Right renal cortex interstitium (tissue), 3 donors: ENCODE measurements around the gene PIK3R4. TPM values are rescaled to one million over a fixed set of nuclear protein-coding genes. Genes with fewer than 3 reads are reported as not detected.
A peak's percentile ranks its signal among the peaks of the same experiment; 100 is the strongest.

ENCODE experiments used
- DNase-seq, 3 donors: peaks; one replicate each; pipeline ENCODE4 v3.0.0-alpha.2; 2013; ENCODE audit warnings: low read depth in 3 of 3, low spot score in 2 of 3
- polyA plus RNA-seq, 3 donors: library from polyadenylated mRNA; unstranded; fragments of 120-200 nt; gene quantifications; one replicate each; pipeline ENCODE4 v1.2.1, GENCODE V29; 2013; ENCODE audit not compliant: insufficient read length in 3 of 3

Gene PIK3R4
- polyA plus RNA-seq, 3 donors: 48.2 to 51.5 (median 50.3) TPM

- DNase-seq: no peak
Observed at GRCh38 chr3:130692455-130692854, 54.2 kb downstream of the PIK3R4 start.

GRCh38 chr3:130688697-130689470 is 57.7 kb downstream of the PIK3R4 start:
- no peak for DNase-seq

GRCh38 chr3:130688015-130688688 is 58.5 kb downstream of the PIK3R4 start:
- DNase-seq: no peak

- no peak for DNase-seq
Observed at GRCh38 chr3:130687327-130687726, 59.3 kb downstream of the PIK3R4 start.

GRCh38 chr3:130686833-130687232 is 59.8 kb downstream of the PIK3R4 start:
- DNase-seq: no peak

- DNase-seq: no peak
Observed at GRCh38 chr3:130682131-130682530, 64.5 kb downstream of the PIK3R4 start.

- no peak for DNase-seq
Observed at GRCh38 chr3:130679218-130679617, 67.4 kb downstream of the PIK3R4 start.

- DNase-seq: no peak
Observed at GRCh38 chr3:130677343-130677742, 69.3 kb downstream of the PIK3R4 start.

GRCh38 chr3:130671545-130672312 is 74.9 kb downstream of the PIK3R4 start:
- DNase-seq: no peak

- DNase-seq: no peak
Observed at GRCh38 chr3:130669740-130670139, 76.9 kb downstream of the PIK3R4 start.

GRCh38 chr3:130663092-130663491 is 83.5 kb downstream of the PIK3R4 start:
- no peak for DNase-seq

- peak in 2 of 3 donors; percentile 51 to 54 for DNase-seq
Observed at GRCh38 chr3:130662501-130662996, 84.1 kb downstream of the PIK3R4 start.

- DNase-seq: no peak
Observed at GRCh38 chr3:130661140-130661891, 85.3 kb downstream of the PIK3R4 start.

GRCh38 chr3:130659911-130660310 is 86.7 kb downstream of the PIK3R4 start:
- no peak for DNase-seq

- DNase-seq: peak in 1 of 3 donors; percentile 44
Observed at GRCh38 chr3:130658678-130659077, 88.0 kb downstream of the PIK3R4 start.

GRCh38 chr3:130656627-130657026 is 90.0 kb downstream of the PIK3R4 start:
- no peak for DNase-seq

- no peak for DNase-seq
Observed at GRCh38 chr3:130654921-130655320, 91.7 kb downstream of the PIK3R4 start.

- DNase-seq: no peak
Observed at GRCh38 chr3:130654091-130654490, 92.5 kb downstream of the PIK3R4 start.

GRCh38 chr3:130649061-130649654 is 97.5 kb downstream of the PIK3R4 start:
- no peak for DNase-seq

- DNase-seq: no peak
Observed at GRCh38 chr3:130648293-130648692, 98.3 kb downstream of the PIK3R4 start.
